Activated CD4-positive, alpha-beta T cell treated with anti-CD3 and anti-CD28 coated beads for 1 hour (primary cell): ENCODE measurements around the gene DBN1.

ENCODE experiments used
- DNase-seq: peaks from one replicate; pipeline ENCODE4 v3.0.0-alpha.2; 2020

DBN1 gene

GRCh38 chr5:177473443-177474001, at the start of gene DBN1:
TSS of gene DBN1 (minus strand) at chr5:177473634. CDS start at chr5:177473521, 113 bp downstream.
- no peak for DNase-seq

- DNase-seq: no peak
Observed at GRCh38 chr5:177520916-177521513, 47.6 kb upstream of the DBN1 start.

- DNase-seq: no peak
Observed at GRCh38 chr5:177520271-177520670, 46.8 kb upstream of the DBN1 start.

GRCh38 chr5:177519463-177520235, 46.2 kb upstream of the DBN1 start:
- DNase-seq: no peak

GRCh38 chr5:177516601-177517568, 43.5 kb upstream of the DBN1 start, which contains the start of gene DDX41:
TSS of gene DDX41 (minus strand) at chr5:177516961. CDS start at chr5:177516945, 16 bp downstream.
- peak; percentile 93 for DNase-seq

GRCh38 chr5:177515580-177515979, 42.1 kb upstream of the DBN1 start:
- no peak for DNase-seq

- no peak for DNase-seq
Observed at GRCh38 chr5:177514541-177514940, 41.1 kb upstream of the DBN1 start.

- no peak for DNase-seq
Observed at GRCh38 chr5:177513500-177513899, 40.1 kb upstream of the DBN1 start.

- no peak for DNase-seq
Observed at GRCh38 chr5:177512736-177513380, 39.4 kb upstream of the DBN1 start.

- no peak for DNase-seq
Observed at GRCh38 chr5:177511796-177512675, 38.6 kb upstream of the DBN1 start.

- no peak for DNase-seq
Observed at GRCh38 chr5:177511181-177511580, 37.7 kb upstream of the DBN1 start.

GRCh38 chr5:177510567-177511053, 37.2 kb upstream of the DBN1 start:
- DNase-seq: no peak

- DNase-seq: no peak
Observed at GRCh38 chr5:177509991-177510566, 36.6 kb upstream of the DBN1 start.

- no peak for DNase-seq
Observed at GRCh38 chr5:177509381-177509951, 36.0 kb upstream of the DBN1 start, which contains the start of gene DOK3. TSS of gene DOK3 (minus strand) at chr5:177509826. CDS start at chr5:177509540, 286 bp downstream.

GRCh38 chr5:177508837-177509236, 35.4 kb upstream of the DBN1 start:
- no peak for DNase-seq

- DNase-seq: no peak
Observed at GRCh38 chr5:177508221-177508611, 34.8 kb upstream of the DBN1 start.

- no peak for DNase-seq
Observed at GRCh38 chr5:177507596-177508220, 34.3 kb upstream of the DBN1 start.

GRCh38 chr5:177507165-177507564, 33.7 kb upstream of the DBN1 start:
- DNase-seq: no peak

GRCh38 chr5:177505075-177505474, 31.6 kb upstream of the DBN1 start:
- no peak for DNase-seq
